Prostate gland (tissue), 2 donors: ENCODE data around the gene INPP5E.

Experiments
- CTCF ChIP-seq, 4 experiments: fragments of 200-600 bp in 2 of 4; fragments of 450-650 bp in 2 of 4; sonication (generic) in 2 of 4; IDR thresholded peaks; 1 replicate in 3 of 4; 2 replicates in 1 of 4; pipeline ENCODE4 v1.5.1; 2016 to 2019; ENCODE audit warnings: antibody characterized with exemption in 4 of 4, mild to moderate bottlenecking in 2 of 4, moderate library complexity in 2 of 4
- POLR2A ChIP-seq: fragments of 450-650 bp; IDR thresholded peaks from one replicate; pipeline ENCODE4 v1.6.1; 2016; ENCODE audit warnings: antibody characterized with exemption, mild to moderate bottlenecking

GRCh38 chr9:136385015-136385414 is 54.6 kb downstream of the INPP5E start:
- TF ChIP-seq POLR2A (no peak), CTCF (IDR thresholded peaks at IDR 0.05) (no peak)
